Measurements from ENCODE around the gene GPR142.

- no peak for TF ChIP-seq POLR2A (IDR thresholded peaks at IDR 0.05)
- TF ChIP-seq, protein P1, sequence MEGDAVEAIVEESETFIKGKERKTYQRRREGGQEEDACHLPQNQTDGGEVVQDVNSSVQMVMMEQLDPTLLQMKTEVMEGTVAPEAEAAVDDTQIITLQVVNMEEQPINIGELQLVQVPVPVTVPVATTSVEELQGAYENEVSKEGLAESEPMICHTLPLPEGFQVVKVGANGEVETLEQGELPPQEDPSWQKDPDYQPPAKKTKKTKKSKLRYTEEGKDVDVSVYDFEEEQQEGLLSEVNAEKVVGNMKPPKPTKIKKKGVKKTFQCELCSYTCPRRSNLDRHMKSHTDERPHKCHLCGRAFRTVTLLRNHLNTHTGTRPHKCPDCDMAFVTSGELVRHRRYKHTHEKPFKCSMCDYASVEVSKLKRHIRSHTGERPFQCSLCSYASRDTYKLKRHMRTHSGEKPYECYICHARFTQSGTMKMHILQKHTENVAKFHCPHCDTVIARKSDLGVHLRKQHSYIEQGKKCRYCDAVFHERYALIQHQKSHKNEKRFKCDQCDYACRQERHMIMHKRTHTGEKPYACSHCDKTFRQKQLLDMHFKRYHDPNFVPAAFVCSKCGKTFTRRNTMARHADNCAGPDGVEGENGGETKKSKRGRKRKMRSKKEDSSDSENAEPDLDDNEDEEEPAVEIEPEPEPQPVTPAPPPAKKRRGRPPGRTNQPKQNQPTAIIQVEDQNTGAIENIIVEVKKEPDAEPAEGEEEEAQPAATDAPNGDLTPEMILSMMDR (IDR thresholded peaks at IDR 0.05): no peak
Observed at GRCh38 chr17:74373838-74374606, 6.7 kb downstream of the GPR142 start.

Data from suprapubic skin (tissue), 3 donors.